ENCODE measurements around the gene ST8SIA5.
"Not testable (repeated sequence)": the region's sequence is repeated elsewhere in the genome, so short reads cannot be mapped to it uniquely, and the experiment has no call there.

The ST8SIA5 gene, protein sequence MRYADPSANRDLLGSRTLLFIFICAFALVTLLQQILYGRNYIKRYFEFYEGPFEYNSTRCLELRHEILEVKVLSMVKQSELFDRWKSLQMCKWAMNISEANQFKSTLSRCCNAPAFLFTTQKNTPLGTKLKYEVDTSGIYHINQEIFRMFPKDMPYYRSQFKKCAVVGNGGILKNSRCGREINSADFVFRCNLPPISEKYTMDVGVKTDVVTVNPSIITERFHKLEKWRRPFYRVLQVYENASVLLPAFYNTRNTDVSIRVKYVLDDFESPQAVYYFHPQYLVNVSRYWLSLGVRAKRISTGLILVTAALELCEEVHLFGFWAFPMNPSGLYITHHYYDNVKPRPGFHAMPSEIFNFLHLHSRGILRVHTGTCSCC

DNA sequence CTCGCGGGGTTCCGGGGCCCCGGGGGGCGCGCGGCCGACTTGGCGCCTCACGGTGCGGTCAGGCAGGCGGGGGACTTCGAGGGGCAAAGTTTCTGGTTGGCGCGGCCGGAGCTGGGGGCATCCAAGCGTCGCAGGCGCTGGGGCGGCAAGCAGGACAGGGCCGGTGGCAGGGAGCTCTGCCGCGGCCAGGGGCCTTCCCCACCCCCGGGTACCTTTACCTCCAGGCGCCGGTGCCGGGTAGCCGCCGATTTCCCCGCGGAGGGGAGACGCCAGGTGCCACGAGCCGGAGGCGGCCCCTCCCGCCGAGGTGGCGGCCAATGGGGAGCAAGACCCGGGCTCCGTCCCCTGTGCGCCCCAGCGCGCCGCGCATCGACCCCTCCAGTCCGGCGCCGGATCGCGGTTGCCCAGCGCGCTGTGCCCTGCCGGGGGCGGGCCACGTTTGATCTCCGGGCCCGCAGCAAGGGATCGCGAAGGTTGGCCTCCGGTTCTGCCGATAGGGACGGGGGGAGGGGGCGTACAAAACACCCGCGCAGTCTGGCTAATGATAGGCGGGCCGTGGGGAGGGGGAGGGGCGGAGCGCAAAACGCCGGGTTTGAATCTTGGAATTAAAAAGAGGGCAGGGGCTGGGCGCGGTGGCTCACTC is at the start of gene ST8SIA5:
Gene ST8SIA5 (minus strand): TSS at position 495 of the 643 bp plus-strand sequence. CDS start 545 bp downstream, outside the sequence.
- ATAC-seq = peak; percentile 27; the same call in 1 of the 3 replicates
- TF ChIP-seq TCF4 (CRISPR knock-in tag; IDR thresholded peaks at IDR 0.05; ENCODE audit: borderline replicate concordance) = no peak
- no peak for TF ChIP-seq ZC3H10 (CRISPR knock-in tag; IDR thresholded peaks at IDR 0.05)
- TF ChIP-seq, protein P1, sequence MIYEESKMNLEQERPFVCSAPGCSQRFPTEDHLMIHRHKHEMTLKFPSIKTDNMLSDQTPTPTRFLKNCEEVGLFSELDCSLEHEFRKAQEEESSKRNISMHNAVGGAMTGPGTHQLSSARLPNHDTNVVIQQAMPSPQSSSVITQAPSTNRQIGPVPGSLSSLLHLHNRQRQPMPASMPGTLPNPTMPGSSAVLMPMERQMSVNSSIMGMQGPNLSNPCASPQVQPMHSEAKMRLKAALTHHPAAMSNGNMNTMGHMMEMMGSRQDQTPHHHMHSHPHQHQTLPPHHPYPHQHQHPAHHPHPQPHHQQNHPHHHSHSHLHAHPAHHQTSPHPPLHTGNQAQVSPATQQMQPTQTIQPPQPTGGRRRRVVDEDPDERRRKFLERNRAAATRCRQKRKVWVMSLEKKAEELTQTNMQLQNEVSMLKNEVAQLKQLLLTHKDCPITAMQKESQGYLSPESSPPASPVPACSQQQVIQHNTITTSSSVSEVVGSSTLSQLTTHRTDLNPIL (CRISPR knock-in tag; IDR thresholded peaks at IDR 0.05; ENCODE audit: low read depth) = no peak
- TF ChIP-seq CSDC2 (CRISPR knock-in tag; IDR thresholded peaks at IDR 0.05) = no peak
- TF ChIP-seq ZNF565 (CRISPR knock-in tag; conservative IDR thresholded peaks at IDR 0.05; ENCODE audit: low read depth) = no peak
- TF ChIP-seq TOX (CRISPR knock-in tag; IDR thresholded peaks at IDR 0.05; ENCODE audit: borderline replicate concordance) = no peak
- TF ChIP-seq PPARA (CRISPR knock-in tag; IDR thresholded peaks at IDR 0.05; ENCODE audit: borderline replicate concordance) = no peak
- TF ChIP-seq ZFP30 (CRISPR knock-in tag; IDR thresholded peaks at IDR 0.05) = no peak
- no peak for TF ChIP-seq GLIS3 (CRISPR knock-in tag; IDR thresholded peaks at IDR 0.05)
- TF ChIP-seq OSR1 (CRISPR knock-in tag; IDR thresholded peaks at IDR 0.05) = no peak
- no peak for TF ChIP-seq ZNF70 (CRISPR knock-in tag; IDR thresholded peaks at IDR 0.05)
- TF ChIP-seq, protein P2, sequence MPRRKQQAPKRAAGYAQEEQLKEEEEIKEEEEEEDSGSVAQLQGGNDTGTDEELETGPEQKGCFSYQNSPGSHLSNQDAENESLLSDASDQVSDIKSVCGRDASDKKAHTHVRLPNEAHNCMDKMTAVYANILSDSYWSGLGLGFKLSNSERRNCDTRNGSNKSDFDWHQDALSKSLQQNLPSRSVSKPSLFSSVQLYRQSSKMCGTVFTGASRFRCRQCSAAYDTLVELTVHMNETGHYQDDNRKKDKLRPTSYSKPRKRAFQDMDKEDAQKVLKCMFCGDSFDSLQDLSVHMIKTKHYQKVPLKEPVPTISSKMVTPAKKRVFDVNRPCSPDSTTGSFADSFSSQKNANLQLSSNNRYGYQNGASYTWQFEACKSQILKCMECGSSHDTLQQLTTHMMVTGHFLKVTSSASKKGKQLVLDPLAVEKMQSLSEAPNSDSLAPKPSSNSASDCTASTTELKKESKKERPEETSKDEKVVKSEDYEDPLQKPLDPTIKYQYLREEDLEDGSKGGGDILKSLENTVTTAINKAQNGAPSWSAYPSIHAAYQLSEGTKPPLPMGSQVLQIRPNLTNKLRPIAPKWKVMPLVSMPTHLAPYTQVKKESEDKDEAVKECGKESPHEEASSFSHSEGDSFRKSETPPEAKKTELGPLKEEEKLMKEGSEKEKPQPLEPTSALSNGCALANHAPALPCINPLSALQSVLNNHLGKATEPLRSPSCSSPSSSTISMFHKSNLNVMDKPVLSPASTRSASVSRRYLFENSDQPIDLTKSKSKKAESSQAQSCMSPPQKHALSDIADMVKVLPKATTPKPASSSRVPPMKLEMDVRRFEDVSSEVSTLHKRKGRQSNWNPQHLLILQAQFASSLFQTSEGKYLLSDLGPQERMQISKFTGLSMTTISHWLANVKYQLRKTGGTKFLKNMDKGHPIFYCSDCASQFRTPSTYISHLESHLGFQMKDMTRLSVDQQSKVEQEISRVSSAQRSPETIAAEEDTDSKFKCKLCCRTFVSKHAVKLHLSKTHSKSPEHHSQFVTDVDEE (CRISPR knock-in tag; IDR thresholded peaks at IDR 0.05) = no peak

DNA sequence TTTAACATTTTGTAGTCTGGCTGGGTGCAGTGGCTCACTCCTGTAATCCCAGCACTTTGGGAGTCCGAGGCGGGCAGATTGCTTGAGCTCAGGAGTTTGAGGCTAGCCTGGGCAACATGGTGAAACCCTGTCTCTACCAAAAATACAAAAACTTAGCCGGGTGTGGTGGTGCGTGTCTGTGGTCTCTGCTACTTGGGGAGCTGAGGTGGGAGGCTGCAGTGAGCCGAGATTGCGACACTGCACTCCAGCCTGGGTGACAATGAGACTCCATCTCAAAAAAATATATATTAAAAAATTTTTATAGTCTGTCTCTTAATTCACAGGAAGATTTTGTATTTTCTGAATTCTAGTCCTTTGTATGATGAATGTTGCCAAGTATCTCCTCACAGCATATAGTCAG is 39.1 kb upstream of the ST8SIA5 start:
- ATAC-seq = not testable (repeated sequence)

DNA sequence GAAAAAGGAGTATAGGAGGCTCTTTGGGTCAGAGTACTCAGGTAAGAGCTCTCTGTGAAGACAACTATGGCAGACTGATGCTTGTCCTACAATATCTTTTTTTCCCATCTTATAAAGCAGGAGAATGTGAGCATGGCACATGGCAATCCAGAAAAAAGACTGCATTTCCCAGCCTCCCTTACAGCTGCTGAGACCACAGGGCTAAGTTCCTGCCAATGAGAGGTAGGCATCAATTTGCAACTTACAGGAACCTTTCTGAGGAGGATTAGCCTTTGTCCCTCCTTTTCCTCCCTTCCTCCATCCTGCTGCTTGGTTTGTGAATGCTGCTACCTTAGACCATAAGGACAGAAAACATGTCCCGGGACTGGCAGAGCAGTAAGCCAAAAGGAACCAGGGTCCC is 37.8 kb upstream of the ST8SIA5 start:
- ATAC-seq = 0 out of 3 replicates have a peak, but pooled peaks have one; percentile 18
- TF ChIP-seq BACH2 (CRISPR knock-in tag; IDR thresholded peaks at IDR 0.05; ENCODE audit: borderline replicate concordance) = no peak
- TF ChIP-seq, protein P1 (CRISPR knock-in tag; IDR thresholded peaks at IDR 0.05; ENCODE audit: low read depth) = no peak
- no peak for TF ChIP-seq TOX (CRISPR knock-in tag; IDR thresholded peaks at IDR 0.05; ENCODE audit: borderline replicate concordance)
- TF ChIP-seq, protein P2 (CRISPR knock-in tag; IDR thresholded peaks at IDR 0.05) = no peak
- TF ChIP-seq, protein P3, sequence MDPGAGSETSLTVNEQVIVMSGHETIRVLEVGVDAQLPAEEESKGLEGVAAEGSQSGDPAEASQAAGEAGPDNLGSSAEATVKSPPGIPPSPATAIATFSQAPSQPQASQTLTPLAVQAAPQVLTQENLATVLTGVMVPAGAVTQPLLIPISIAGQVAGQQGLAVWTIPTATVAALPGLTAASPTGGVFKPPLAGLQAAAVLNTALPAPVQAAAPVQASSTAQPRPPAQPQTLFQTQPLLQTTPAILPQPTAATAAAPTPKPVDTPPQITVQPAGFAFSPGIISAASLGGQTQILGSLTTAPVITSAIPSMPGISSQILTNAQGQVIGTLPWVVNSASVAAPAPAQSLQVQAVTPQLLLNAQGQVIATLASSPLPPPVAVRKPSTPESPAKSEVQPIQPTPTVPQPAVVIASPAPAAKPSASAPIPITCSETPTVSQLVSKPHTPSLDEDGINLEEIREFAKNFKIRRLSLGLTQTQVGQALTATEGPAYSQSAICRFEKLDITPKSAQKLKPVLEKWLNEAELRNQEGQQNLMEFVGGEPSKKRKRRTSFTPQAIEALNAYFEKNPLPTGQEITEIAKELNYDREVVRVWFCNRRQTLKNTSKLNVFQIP (CRISPR knock-in tag; IDR thresholded peaks at IDR 0.05; ENCODE audit: borderline replicate concordance, low read depth) = no peak
- TF ChIP-seq SNAI2 (CRISPR knock-in tag; IDR thresholded peaks at IDR 0.05) = no peak
- no peak for TF ChIP-seq ZFP30 (CRISPR knock-in tag; IDR thresholded peaks at IDR 0.05)
- TF ChIP-seq ZNF70 (CRISPR knock-in tag; IDR thresholded peaks at IDR 0.05) = no peak
- TF ChIP-seq ZNF8 (CRISPR knock-in tag; IDR thresholded peaks at IDR 0.05) = no peak
- no peak for TF ChIP-seq ESRRG (CRISPR knock-in tag; IDR thresholded peaks at IDR 0.05)
- TF ChIP-seq ZC3H10 (CRISPR knock-in tag; IDR thresholded peaks at IDR 0.05) = no peak
- TF ChIP-seq, protein P4, sequence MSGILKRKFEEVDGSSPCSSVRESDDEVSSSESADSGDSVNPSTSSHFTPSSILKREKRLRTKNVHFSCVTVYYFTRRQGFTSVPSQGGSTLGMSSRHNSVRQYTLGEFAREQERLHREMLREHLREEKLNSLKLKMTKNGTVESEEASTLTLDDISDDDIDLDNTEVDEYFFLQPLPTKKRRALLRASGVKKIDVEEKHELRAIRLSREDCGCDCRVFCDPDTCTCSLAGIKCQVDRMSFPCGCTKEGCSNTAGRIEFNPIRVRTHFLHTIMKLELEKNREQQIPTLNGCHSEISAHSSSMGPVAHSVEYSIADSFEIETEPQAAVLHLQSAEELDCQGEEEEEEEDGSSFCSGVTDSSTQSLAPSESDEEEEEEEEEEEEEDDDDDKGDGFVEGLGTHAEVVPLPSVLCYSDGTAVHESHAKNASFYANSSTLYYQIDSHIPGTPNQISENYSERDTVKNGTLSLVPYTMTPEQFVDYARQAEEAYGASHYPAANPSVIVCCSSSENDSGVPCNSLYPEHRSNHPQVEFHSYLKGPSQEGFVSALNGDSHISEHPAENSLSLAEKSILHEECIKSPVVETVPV (CRISPR knock-in tag; IDR thresholded peaks at IDR 0.05) = no peak
- TF ChIP-seq TCF4 (CRISPR knock-in tag; IDR thresholded peaks at IDR 0.05; ENCODE audit: borderline replicate concordance) = no peak

All from SK-N-SH treated with all-trans-retinoic acid at 6 μM for 48 hours (cell line).